CD14-positive monocyte (primary cell): ENCODE results near the gene PIK3C2B. TPM values are rescaled to one million over a fixed set of nuclear protein-coding genes. Genes with fewer than 3 reads are reported as not detected.

Experiments
- DNase-seq, 3 donors: peaks; one replicate each; pipeline ENCODE4 v3.0.0-alpha.2; 2011 to 2022
- H2AFZ ChIP-seq: 2 replicates; pipeline ENCODE4 v1.6.0; 2012; ENCODE audit warnings: mild to moderate bottlenecking, low read depth, low read length, inconsistent platforms; ENCODE audit not compliant: insufficient read depth, poor library complexity, severe bottlenecking
- H3K27ac ChIP-seq, 2 donors: 1 replicate in 1 of 2; 2 replicates in 1 of 2; pipeline ENCODE4 v1.5.1; 2012 to 2013; ENCODE audit warnings: low read length in 2 of 2, control low read depth in 1 of 2, inconsistent platforms in 1 of 2, low read depth in 1 of 2, mild to moderate bottlenecking in 1 of 2
- H3K27me3 ChIP-seq, 2 donors: one replicate each; pipeline versions ENCODE4 v1.6.0 to v1.6.1; 2011 to 2013; ENCODE audit warnings: low read length in 2 of 2; ENCODE audit not compliant: control insufficient read depth in 2 of 2, insufficient read depth in 2 of 2
- H3K36me3 ChIP-seq, 2 donors: replicated peaks in 1 of 2; 1 replicate in 1 of 2; 2 replicates in 1 of 2; pipeline versions ENCODE4 v1.5.1 to v1.6.1; 2012 to 2013; ENCODE audit warnings: low read length in 2 of 2, control low read depth in 1 of 2, inconsistent platforms in 1 of 2, mild to moderate bottlenecking in 1 of 2; ENCODE audit not compliant: insufficient read depth in 2 of 2, control insufficient read depth in 1 of 2
- H3K4me1 ChIP-seq, 2 donors: 1 replicate in 1 of 2; 2 replicates in 1 of 2; pipeline versions ENCODE4 v1.5.1 to v1.6.1; 2012 to 2013; ENCODE audit warnings: low read length in 2 of 2, control low read depth in 1 of 2, inconsistent platforms in 1 of 2, mild to moderate bottlenecking in 1 of 2, moderate library complexity in 1 of 2; ENCODE audit not compliant: insufficient read depth in 2 of 2, control insufficient read depth in 1 of 2
- H3K4me2 ChIP-seq: replicated peaks from 2 replicates; pipeline ENCODE3; 2012; ENCODE audit warnings: low read length, moderate library complexity, mild to moderate bottlenecking; ENCODE audit not compliant: poor library complexity, severe bottlenecking; ENCODE audit errors: extremely low read depth
- H3K4me3 ChIP-seq, 3 experiments: fragments of 200-600 bp in 1 of 3; sonication (generic) in 1 of 3; replicated peaks in 1 of 3; 1 replicate in 2 of 3; 2 replicates in 1 of 3; pipeline ENCODE4 v1.5.1; 2011 to 2013; ENCODE audit warnings: low read length in 3 of 3, mild to moderate bottlenecking in 3 of 3, control low read depth in 2 of 3, low read depth in 2 of 3, inconsistent platforms in 1 of 3, moderate library complexity in 1 of 3
- H3K79me2 ChIP-seq: 2 replicates; pipeline ENCODE4 v1.6.0; 2012; ENCODE audit warnings: mild to moderate bottlenecking, control low read depth, inconsistent platforms, low read length, moderate library complexity; ENCODE audit not compliant: insufficient read depth
- H3K9ac ChIP-seq: 2 replicates; pipeline ENCODE4 v1.6.0; 2017; ENCODE audit warnings: low read length, mild to moderate bottlenecking; ENCODE audit not compliant: insufficient read depth, poor library complexity, severe bottlenecking
- H3K9me3 ChIP-seq, 2 donors: replicated peaks in 1 of 2; 1 replicate in 1 of 2; 2 replicates in 1 of 2; pipeline versions ENCODE4 v1.5.1 to v1.6.1; 2012 to 2013; ENCODE audit warnings: low read length in 2 of 2, control low read depth in 1 of 2; ENCODE audit not compliant: control insufficient read depth in 1 of 2, insufficient read depth in 1 of 2
- H4K20me1 ChIP-seq: 2 replicates; pipeline ENCODE4 v1.6.0; 2012; ENCODE audit warnings: mild to moderate bottlenecking, low read length, control low read depth, moderate library complexity; ENCODE audit not compliant: insufficient read depth
- H3K27ac Mint-ChIP-seq, 7 donors: one replicate each; pipeline ENCODE4 v1.8.0; 2020; ENCODE audit warnings: mild to moderate bottlenecking in 7 of 7, mixed read lengths in 7 of 7, moderate library complexity in 6 of 7, inconsistent platforms in 2 of 7
- H3K27me3 Mint-ChIP-seq, 3 donors: one replicate each; pipeline ENCODE4 v1.8.0; 2021 to 2022; ENCODE audit warnings: low read depth in 3 of 3, mild to moderate bottlenecking in 3 of 3, mixed read lengths in 3 of 3, moderate library complexity in 3 of 3, inconsistent platforms in 1 of 3
- H3K36me3 Mint-ChIP-seq, 2 donors: one replicate each; pipeline ENCODE4 v1.8.0; 2020; ENCODE audit warnings: mixed read lengths in 2 of 2, inconsistent platforms in 1 of 2, mild to moderate bottlenecking in 1 of 2
- H3K4me1 Mint-ChIP-seq: one replicate; pipeline ENCODE4 v1.8.0; 2020; ENCODE audit warnings: mild to moderate bottlenecking, mixed read lengths
- H3K4me3 Mint-ChIP-seq, 2 donors: one replicate each; pipeline ENCODE4 v1.8.0; 2020; ENCODE audit warnings: mild to moderate bottlenecking in 2 of 2, mixed read lengths in 2 of 2, moderate library complexity in 1 of 2
- H3K9me3 Mint-ChIP-seq, 7 donors: one replicate each; pipeline ENCODE4 v1.8.0; 2020 to 2022; ENCODE audit warnings: mixed read lengths in 7 of 7, mild to moderate bottlenecking in 6 of 7, moderate library complexity in 6 of 7, inconsistent platforms in 2 of 7
- CTCF ChIP-seq: fragments of 200-600 bp; IDR thresholded peaks from one replicate; pipeline ENCODE4 v1.8.0; 2022; ENCODE audit warnings: antibody characterized with exemption, mild to moderate bottlenecking
- WGBS: methylation state at CpG from one replicate; pipeline ENCODE4 v1.1.5; 2013; ENCODE audit warnings: missing lambda C conversion rate; ENCODE audit not compliant: insufficient coverage; 5-methylcytosine and 5-hydroxymethylcytosine counted together
- intact Hi-C, 2 donors: fragments of 100-400 bp; cut with micrococcal nuclease; formaldehyde crosslinking; loops; one replicate each; pipeline versions ENCODE4 v1.15.0 to v1.15.1; 2023
- polyA plus RNA-seq, 3 donors: library from polyadenylated mRNA; depleted of rRNA in 1 of 3; unstranded in 2 of 3; stranded (reverse) in 1 of 3; fragments of 300-500 nt in 2 of 3; fragments of >200 nt in 1 of 3; fragmentation: Illumina TruSeq in 2 of 3; gene quantifications; 1 replicate in 2 of 3; 2 replicates in 1 of 3; pipeline ENCODE4 v1.2.3, GENCODE V29; 2012 to 2021

PIK3C2B gene
- polyA plus RNA-seq, 3 donors = 0.04 to 1.4 TPM; not detected in 1

GRCh38 chr1:204450461-204451257 is 43.9 kb downstream of the PIK3C2B start:
- intact Hi-C loops = no loop called here
- Histone ChIP-seq H3K36me3 (no peaks in the 10 kb centered on the region), H3K4me3 (no peak overlapping the region), H2AFZ (no peak overlapping the region), H3K9me3 (no peaks in the 10 kb centered on the region), H3K79me2 (no peaks in the 10 kb centered on the region), H3K4me2 (no peak overlapping the region), H3K9ac (no peak overlapping the region), H3K4me1 (peaks cover 5 to 7% of the 10 kb centered on the region in 2 donors), H3K27me3 (no peaks in the 10 kb centered on the region), H4K20me1 (no peaks in the 10 kb centered on the region), H3K27ac (no peak overlapping the region)
- Mint-ChIP-seq H3K9me3 (no peaks in the 10 kb centered on the region), H3K4me1 (peaks cover 14% of the 10 kb centered on the region), H3K27ac (peak overlapping the region in 2 of 7 donors; percentile 15 to 28), H3K27me3 (peaks cover 0 to 5% (median 0%) of the 10 kb centered on the region in 3 donors), H3K4me3 (no peak overlapping the region), H3K36me3 (peaks cover 7 to 16% of the 10 kb centered on the region in 2 donors)
- no peak for DNase-seq
- 88% methylated on average over 8 of the region's 8 CpGs for WGBS
- no peak for TF ChIP-seq CTCF

GRCh38 chr1:204449678-204450280 is 44.8 kb downstream of the PIK3C2B start:
- Mint-ChIP-seq H3K9me3 (no peaks in the 10 kb centered on the region), H3K27me3 (peaks cover 0 to 5% (median 0%) of the 10 kb centered on the region in 3 donors), H3K4me1 (peaks cover 14% of the 10 kb centered on the region), H3K4me3 (no peak overlapping the region), H3K27ac (peak overlapping the region in 1 of 7 donors; percentile 6), H3K36me3 (peaks cover 11 to 15% of the 10 kb centered on the region in 2 donors)
- WGBS = 94% methylated on average over 8 of the region's 8 CpGs
- intact Hi-C loops = loop anchor here in 1 of 2 donors (5.0 kb wide), 1 partner anchor 53 kb away; no protein-coding TSS in a partner anchor
- DNase-seq = no peak
- no peaks in the 10 kb centered on the region for H3K27me3 ChIP-seq
- no peak overlapping the region for H3K27ac ChIP-seq
- no peak for TF ChIP-seq CTCF
- H3K9ac ChIP-seq = no peak overlapping the region
- no peaks in the 10 kb centered on the region for H3K36me3 ChIP-seq
- no peak overlapping the region for H3K4me2 ChIP-seq
- H4K20me1 ChIP-seq = no peaks in the 10 kb centered on the region
- H3K79me2 ChIP-seq = no peaks in the 10 kb centered on the region
- peaks cover 5 to 7% of the 10 kb centered on the region in 2 donors for H3K4me1 ChIP-seq
- H2AFZ ChIP-seq = no peak overlapping the region
- no peak overlapping the region for H3K4me3 ChIP-seq
- no peaks in the 10 kb centered on the region for H3K9me3 ChIP-seq
